Panc1 (cell line): ENCODE data around the gene VSTM2A. TPM values are rescaled to one million over a fixed set of nuclear protein-coding genes. Genes with fewer than 3 reads are reported as not detected.

Source experiments
- ATAC-seq: fragments of 200-7000 bp; cut with Tn5 transposase; 2 replicates; pipeline ENCODE4 v1.9.1; 2020; ENCODE audit warnings: mild to moderate bottlenecking, moderate library complexity
- BruUV-seq: library from RNA; stranded (reverse); fragments of 400-500 nt; replicated peaks from 2 replicates; lab custom pipeline; 2021; lab: Mats Ljungman, UMichigan
- CTCF ChIA-PET: fragments of 300-600 bp; sonication (Branson Sonifier 250); formaldehyde crosslinking; loops from one replicate; lab custom pipeline; 2022; ENCODE audit warnings: antibody characterized with exemption; lab: Charles Lee
- POLR2A ChIA-PET: fragments of 300-600 bp; sonication (Branson Sonifier 250); formaldehyde crosslinking; loops from one replicate; lab custom pipeline; 2022; ENCODE audit warnings: antibody characterized with exemption; lab: Charles Lee
- DNase-seq: peaks from one replicate; pipeline ENCODE4 v3.0.0-alpha.2; 2010; ENCODE audit warnings: low read depth, low spot score
- H3K27ac ChIP-seq: 2 replicates; pipeline ENCODE4 v1.5.1; 2011; ENCODE audit warnings: mild to moderate bottlenecking, low read length, inconsistent platforms
- H3K27me3 ChIP-seq: fragments of 200-500 bp; sonication (Bioruptor generic); 2 replicates; pipeline ENCODE4 v1.6.0; 2014; ENCODE audit warnings: low read length, inconsistent platforms; ENCODE audit not compliant: control insufficient read depth, insufficient read depth
- H3K36me3 ChIP-seq: fragments of 200-500 bp; sonication (Bioruptor generic); 2 replicates; pipeline ENCODE4 v1.5.1; 2014; ENCODE audit warnings: inconsistent platforms, mild to moderate bottlenecking, low read length, moderate library complexity; ENCODE audit not compliant: control insufficient read depth, insufficient read depth
- H3K4me1 ChIP-seq: 2 replicates; pipeline ENCODE4 v1.5.1; 2011; ENCODE audit warnings: inconsistent platforms, mild to moderate bottlenecking, low read length, moderate library complexity; ENCODE audit not compliant: control insufficient read depth, insufficient read depth
- H3K4me3 ChIP-seq, 2 experiments: 2 replicates each; pipeline ENCODE4 v1.5.1; 2011 to 2012; ENCODE audit warnings: low read depth in 2 of 2, low read length in 2 of 2, mild to moderate bottlenecking in 2 of 2, inconsistent platforms in 1 of 2, moderate library complexity in 1 of 2
- H3K9me3 ChIP-seq: fragments of 200-500 bp; sonication (Bioruptor generic); 2 replicates; pipeline ENCODE4 v1.5.1; 2014; ENCODE audit warnings: low read depth, mild to moderate bottlenecking, inconsistent platforms, low read length, moderate library complexity; ENCODE audit not compliant: control insufficient read depth, insufficient read depth
- POLR2AphosphoS5 ChIP-seq: IDR thresholded peaks from 2 replicates; pipeline ENCODE4 v1.6.1; 2012; ENCODE audit warnings: mild to moderate bottlenecking, low read depth, low read length, moderate library complexity
- SIN3A ChIP-seq: IDR thresholded peaks from 2 replicates; pipeline ENCODE4 v1.6.1; 2012; ENCODE audit warnings: low read depth, mild to moderate bottlenecking, low read length, moderate library complexity, borderline replicate concordance; ENCODE audit not compliant: insufficient read depth
- TCF7L2 ChIP-seq: IDR thresholded peaks from 2 replicates; pipeline ENCODE4 v1.6.1; 2011; ENCODE audit warnings: mild to moderate bottlenecking, low read depth, low read length, inconsistent platforms
- in situ Hi-C: cut with HindIII; loops from 2 replicates; pipeline ENCODE4 v1.10.0; 2016; ENCODE audit warnings: low sequenced_read_pairs, low pct_unique_long_range_greater_than_20kb
- intact Hi-C: fragments of 100-400 bp; cut with micrococcal nuclease; formaldehyde crosslinking; loops from one replicate; pipeline ENCODE4 v1.10.0; 2022; ENCODE audit not compliant: unreplicated experiment
- total RNA-seq: library from RNA; stranded (reverse); gene quantifications from one replicate; pipeline ENCODE4 v1.2.1, GENCODE V29; 2021; ENCODE audit not compliant: unreplicated experiment
- TF ChIP-seq, protein P1 (sequence below): fragments of 450-650 bp; IDR thresholded peaks from 2 replicates; pipeline ENCODE4 v1.5.1; 2017; ENCODE audit warnings: mild to moderate bottlenecking
- TF ChIP-seq, protein P2 (sequence below), 2 experiments: IDR thresholded peaks; 2 replicates each; pipeline ENCODE4 v1.6.1; 2011 to 2012; ENCODE audit warnings: low read depth in 2 of 2, control low read depth in 1 of 2, low read length in 1 of 2, mild to moderate bottlenecking in 1 of 2, moderate library complexity in 1 of 2; ENCODE audit not compliant: insufficient read depth in 1 of 2

Gene VSTM2A
- total RNA-seq, 1 experiment from 2014 or later: not detected

DNA sequence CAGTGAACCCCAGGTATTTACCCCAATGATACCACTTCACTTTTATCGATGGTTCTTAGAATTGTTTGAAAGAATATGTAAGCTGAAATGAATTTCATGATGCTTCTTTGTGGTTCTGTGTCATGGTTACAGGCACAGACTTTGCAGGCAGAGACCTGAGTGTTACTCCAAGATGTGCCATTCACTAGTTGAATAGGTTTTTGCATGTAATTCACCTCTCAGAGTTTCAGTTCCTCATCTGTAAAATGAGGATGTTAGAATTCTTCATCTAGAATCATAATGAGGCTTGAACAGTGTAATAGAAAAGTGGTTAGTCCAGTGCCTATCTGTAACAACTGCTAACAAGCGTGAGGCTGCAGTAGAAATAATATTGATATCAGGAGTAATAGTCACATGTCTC is 54.6 kb downstream of the VSTM2A start:
- Histone ChIP-seq H3K4me1 (no peaks in the 10 kb centered on the region), H3K36me3 (no peaks in the 10 kb centered on the region), H3K27ac (no peak overlapping the region), H3K9me3 (no peaks in the 10 kb centered on the region), H3K4me3 (no peak overlapping the region), H3K27me3 (no peaks in the 10 kb centered on the region)
- TF ChIP-seq POLR2AphosphoS5 (no peak), SIN3A (no peak), TCF7L2 (no peak)
- TF ChIP-seq, protein P1, sequence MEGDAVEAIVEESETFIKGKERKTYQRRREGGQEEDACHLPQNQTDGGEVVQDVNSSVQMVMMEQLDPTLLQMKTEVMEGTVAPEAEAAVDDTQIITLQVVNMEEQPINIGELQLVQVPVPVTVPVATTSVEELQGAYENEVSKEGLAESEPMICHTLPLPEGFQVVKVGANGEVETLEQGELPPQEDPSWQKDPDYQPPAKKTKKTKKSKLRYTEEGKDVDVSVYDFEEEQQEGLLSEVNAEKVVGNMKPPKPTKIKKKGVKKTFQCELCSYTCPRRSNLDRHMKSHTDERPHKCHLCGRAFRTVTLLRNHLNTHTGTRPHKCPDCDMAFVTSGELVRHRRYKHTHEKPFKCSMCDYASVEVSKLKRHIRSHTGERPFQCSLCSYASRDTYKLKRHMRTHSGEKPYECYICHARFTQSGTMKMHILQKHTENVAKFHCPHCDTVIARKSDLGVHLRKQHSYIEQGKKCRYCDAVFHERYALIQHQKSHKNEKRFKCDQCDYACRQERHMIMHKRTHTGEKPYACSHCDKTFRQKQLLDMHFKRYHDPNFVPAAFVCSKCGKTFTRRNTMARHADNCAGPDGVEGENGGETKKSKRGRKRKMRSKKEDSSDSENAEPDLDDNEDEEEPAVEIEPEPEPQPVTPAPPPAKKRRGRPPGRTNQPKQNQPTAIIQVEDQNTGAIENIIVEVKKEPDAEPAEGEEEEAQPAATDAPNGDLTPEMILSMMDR: no peak
- TF ChIP-seq, protein P2, sequence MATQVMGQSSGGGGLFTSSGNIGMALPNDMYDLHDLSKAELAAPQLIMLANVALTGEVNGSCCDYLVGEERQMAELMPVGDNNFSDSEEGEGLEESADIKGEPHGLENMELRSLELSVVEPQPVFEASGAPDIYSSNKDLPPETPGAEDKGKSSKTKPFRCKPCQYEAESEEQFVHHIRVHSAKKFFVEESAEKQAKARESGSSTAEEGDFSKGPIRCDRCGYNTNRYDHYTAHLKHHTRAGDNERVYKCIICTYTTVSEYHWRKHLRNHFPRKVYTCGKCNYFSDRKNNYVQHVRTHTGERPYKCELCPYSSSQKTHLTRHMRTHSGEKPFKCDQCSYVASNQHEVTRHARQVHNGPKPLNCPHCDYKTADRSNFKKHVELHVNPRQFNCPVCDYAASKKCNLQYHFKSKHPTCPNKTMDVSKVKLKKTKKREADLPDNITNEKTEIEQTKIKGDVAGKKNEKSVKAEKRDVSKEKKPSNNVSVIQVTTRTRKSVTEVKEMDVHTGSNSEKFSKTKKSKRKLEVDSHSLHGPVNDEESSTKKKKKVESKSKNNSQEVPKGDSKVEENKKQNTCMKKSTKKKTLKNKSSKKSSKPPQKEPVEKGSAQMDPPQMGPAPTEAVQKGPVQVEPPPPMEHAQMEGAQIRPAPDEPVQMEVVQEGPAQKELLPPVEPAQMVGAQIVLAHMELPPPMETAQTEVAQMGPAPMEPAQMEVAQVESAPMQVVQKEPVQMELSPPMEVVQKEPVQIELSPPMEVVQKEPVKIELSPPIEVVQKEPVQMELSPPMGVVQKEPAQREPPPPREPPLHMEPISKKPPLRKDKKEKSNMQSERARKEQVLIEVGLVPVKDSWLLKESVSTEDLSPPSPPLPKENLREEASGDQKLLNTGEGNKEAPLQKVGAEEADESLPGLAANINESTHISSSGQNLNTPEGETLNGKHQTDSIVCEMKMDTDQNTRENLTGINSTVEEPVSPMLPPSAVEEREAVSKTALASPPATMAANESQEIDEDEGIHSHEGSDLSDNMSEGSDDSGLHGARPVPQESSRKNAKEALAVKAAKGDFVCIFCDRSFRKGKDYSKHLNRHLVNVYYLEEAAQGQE (IDR thresholded peaks at IDR 0.05; ENCODE audit: insufficient read depth in 1 of 2, low read depth in 2 of 2, low read length in 1 of 2): no peak
- POLR2A ChIA-PET: interaction anchor here (0.6 kb wide), 1 partner anchor 146 kb away, joined by 4 read pairs; no protein-coding TSS in a partner anchor
- DNase-seq: no peak
- intact Hi-C loops (no loop called here), in situ Hi-C loops (no loop called here)
- ATAC-seq: no peak
- CTCF ChIA-PET: no interaction called here
- no TSS peak for BruUV-seq

DNA sequence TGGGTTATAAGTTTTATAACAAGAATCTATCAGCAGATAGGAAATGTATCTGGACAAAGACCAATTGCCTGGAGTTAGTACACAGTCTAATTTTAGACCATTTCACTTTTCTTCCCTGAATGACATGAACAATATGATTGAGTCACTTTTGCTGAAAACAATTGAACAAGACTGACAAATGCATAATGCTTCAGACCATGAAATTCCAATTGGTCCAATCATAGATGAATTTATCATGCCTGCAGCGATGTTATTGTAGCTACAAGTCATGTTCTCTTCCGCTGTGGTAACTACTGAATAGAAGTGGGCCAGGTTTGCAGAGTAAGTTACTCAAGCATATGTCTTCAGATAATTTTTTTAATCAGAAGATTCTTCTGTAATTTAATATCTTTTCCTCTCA is 73.4 kb downstream of the VSTM2A start:
- in situ Hi-C loops: no loop called here
- ATAC-seq (no peak), DNase-seq (no peak)
- TF ChIP-seq SIN3A: no peak
- TF ChIP-seq, protein P1: no peak
- TF ChIP-seq, protein P2 (IDR thresholded peaks at IDR 0.05; ENCODE audit: insufficient read depth in 1 of 2, low read depth in 2 of 2, low read length in 1 of 2): no peak
- no peak for TF ChIP-seq POLR2AphosphoS5
- no peak for TF ChIP-seq TCF7L2
- ChIA-PET POLR2A (no interaction called here), CTCF (no interaction called here)
- H3K27me3 ChIP-seq: no peaks in the 10 kb centered on the region
- no TSS peak for BruUV-seq
- no peak overlapping the region for H3K4me3 ChIP-seq
- intact Hi-C loops: no loop called here
- no peaks in the 10 kb centered on the region for H3K36me3 ChIP-seq
- no peak overlapping the region for H3K27ac ChIP-seq
- H3K9me3 ChIP-seq: no peaks in the 10 kb centered on the region
- no peaks in the 10 kb centered on the region for H3K4me1 ChIP-seq

Other genes starting within 250 kb of the VSTM2A start
- gene SEC61G, start 216.8 kb downstream of the VSTM2A start, total RNA-seq: 197 TPM